ENCODE results near the gene CDR2. TPM values are rescaled to one million over a fixed set of nuclear protein-coding genes. Genes with fewer than 3 reads are reported as not detected.
"Not testable (repeated sequence)": the region's sequence is repeated elsewhere in the genome, so short reads cannot be mapped to it uniquely, and the experiment has no call there.

CDR2 gene
- total RNA-seq, 1 donor from 2014 or later = 20.9 TPM

GRCh38 chr16:22375963-22376640 lies 1.7 kb upstream of the CDR2 start:
- DNase-seq (ENCODE audit: low read depth in 2 of 2) = no peak

GRCh38 chr16:22375117-22375962 lies 921 bp upstream of the CDR2 start:
- peak in 1 of 2 donors; percentile 31 for DNase-seq (ENCODE audit: low read depth in 2 of 2)

GRCh38 chr16:22373662-22374310 lies 633 bp downstream of the CDR2 start:
- DNase-seq (ENCODE audit: low read depth in 2 of 2) = peak in 1 of 2 donors; percentile 43

GRCh38 chr16:22372882-22373661 lies 1.3 kb downstream of the CDR2 start:
- peak in 1 of 2 donors; percentile 12 for DNase-seq (ENCODE audit: low read depth in 2 of 2)

GRCh38 chr16:22370038-22370820 lies 4.2 kb downstream of the CDR2 start:
- peak in 1 of 2 donors; percentile 19 for DNase-seq (ENCODE audit: low read depth in 2 of 2)

GRCh38 chr16:22369221-22369811 lies 5.1 kb downstream of the CDR2 start:
- DNase-seq (ENCODE audit: low read depth in 2 of 2) = peak in 1 of 2 donors; percentile 79

- not testable (repeated sequence) for DNase-seq (ENCODE audit: low read depth in 2 of 2)
These were observed 6.1 kb downstream of the CDR2 start for GRCh38 chr16:22368200-22368826.

GRCh38 chr16:22366889-22367288 lies 7.5 kb downstream of the CDR2 start:
- DNase-seq (ENCODE audit: low read depth in 2 of 2) = no peak

GRCh38 chr16:22366371-22366770 lies 8.0 kb downstream of the CDR2 start:
- no peak for DNase-seq (ENCODE audit: low read depth in 2 of 2)

GRCh38 chr16:22364241-22364640 lies 10.2 kb downstream of the CDR2 start:
- DNase-seq (ENCODE audit: low read depth in 2 of 2) = no peak

- no peak for DNase-seq (ENCODE audit: low read depth in 2 of 2)
These were observed 13.3 kb downstream of the CDR2 start for GRCh38 chr16:22360963-22361659.

GRCh38 chr16:22359679-22360078 lies 14.7 kb downstream of the CDR2 start:
- no peak for DNase-seq (ENCODE audit: low read depth in 2 of 2)

GRCh38 chr16:22358000-22358399 lies 16.4 kb downstream of the CDR2 start:
- DNase-seq (ENCODE audit: low read depth in 2 of 2) = peak in 1 of 2 donors; percentile 41

- no peak for DNase-seq (ENCODE audit: low read depth in 2 of 2)
These were observed 16.8 kb downstream of the CDR2 start for GRCh38 chr16:22357635-22357971.

GRCh38 chr16:22356930-22357634 lies 17.3 kb downstream of the CDR2 start:
- no peak for DNase-seq (ENCODE audit: low read depth in 2 of 2)

- DNase-seq (ENCODE audit: low read depth in 2 of 2) = no peak
These were observed 18.9 kb downstream of the CDR2 start for GRCh38 chr16:22355487-22355908.

GRCh38 chr16:22353933-22354541 lies 20.4 kb downstream of the CDR2 start:
- no peak for DNase-seq (ENCODE audit: low read depth in 2 of 2)
